HG03139 (cell line): ENCODE data around the gene TRPV4.
A peak's percentile ranks its signal among the peaks of the same experiment; 100 is the strongest.
"Not testable (repeated sequence)": the region's sequence is repeated elsewhere in the genome, so short reads cannot be mapped to it uniquely, and the experiment has no call there.

Source experiments
- ATAC-seq: cut with Tn5 transposase; IDR thresholded peaks from one replicate; pipeline ENCODE4 v1.9.1; 2021; ENCODE audit not compliant: unreplicated experiment

Gene TRPV4

DNA sequence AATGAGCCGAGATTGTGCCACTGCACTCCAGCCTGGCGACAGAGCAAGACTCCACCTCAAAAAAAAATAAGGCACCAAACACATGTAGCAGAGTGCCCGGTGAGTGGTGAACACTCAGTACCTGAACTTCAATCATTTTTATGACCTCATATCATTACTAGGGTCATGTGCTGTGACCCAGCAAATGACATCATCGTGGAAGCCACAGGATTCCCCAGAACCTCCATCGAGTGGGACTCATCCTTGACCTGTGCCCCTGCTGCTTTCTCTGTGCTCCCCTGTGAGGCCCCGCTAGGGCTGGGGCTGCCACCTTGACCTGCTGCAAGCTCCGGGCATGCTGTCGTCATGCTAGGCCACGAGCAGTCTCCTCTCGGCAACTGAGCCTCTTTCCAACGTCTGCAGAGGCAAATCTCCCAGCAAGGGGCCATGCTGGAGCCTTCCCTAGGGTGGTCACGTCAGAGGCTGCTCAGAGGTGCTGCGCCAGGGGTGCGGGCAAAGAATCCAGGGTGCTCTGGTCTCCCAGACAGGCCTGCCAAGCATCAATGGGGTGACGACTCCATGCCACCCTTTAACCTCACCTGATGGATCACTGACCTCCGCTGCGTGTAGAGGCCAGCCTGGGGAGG is 28.6 kb upstream of the TRPV4 start:
- no peak for ATAC-seq

DNA sequence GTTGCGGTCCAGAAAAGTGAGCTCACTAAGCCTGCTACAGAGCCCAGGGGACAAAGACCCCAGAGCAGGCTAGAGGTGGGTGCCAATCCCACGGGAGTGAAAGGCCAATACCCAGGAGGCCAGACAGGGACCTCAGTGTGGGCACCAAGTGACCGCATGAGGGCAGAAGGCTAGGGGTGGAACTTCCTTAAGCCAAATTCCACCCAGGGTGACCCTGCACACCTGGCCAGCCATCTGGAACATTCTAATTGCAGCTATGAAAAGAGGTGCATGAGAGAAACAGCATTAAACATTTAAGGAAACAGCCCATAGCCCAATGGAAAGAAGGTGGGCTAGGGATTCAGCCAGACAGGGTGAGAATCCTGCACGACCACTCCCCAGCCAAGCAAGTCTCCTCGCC is 27.8 kb upstream of the TRPV4 start:
- no peak for ATAC-seq

DNA sequence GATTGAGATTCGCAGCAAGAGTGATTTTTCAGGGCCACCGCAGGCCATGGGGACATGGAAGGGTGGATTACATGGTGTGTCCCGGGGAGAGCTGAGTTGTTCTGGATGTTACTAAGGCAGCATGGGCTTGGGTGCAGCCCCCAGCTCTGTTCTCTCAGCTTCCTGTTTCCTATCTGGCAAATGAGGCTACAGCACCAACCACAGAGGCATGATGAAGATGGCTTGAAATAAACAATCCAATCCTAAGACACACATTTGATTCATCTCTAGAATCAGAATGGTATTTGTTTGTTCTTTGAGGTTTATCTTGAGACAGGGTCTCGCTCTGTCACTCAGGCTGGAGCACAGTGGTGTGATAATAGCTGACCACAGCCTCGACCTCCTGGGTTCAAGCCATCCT is 25.6 kb upstream of the TRPV4 start:
- ATAC-seq, result no peak

- no peak for ATAC-seq
Observed at GRCh38 chr12:109857715-109858114, 24.5 kb upstream of the TRPV4 start.

- ATAC-seq, result no peak
Observed at GRCh38 chr12:109855377-109855776, 22.2 kb upstream of the TRPV4 start.

DNA sequence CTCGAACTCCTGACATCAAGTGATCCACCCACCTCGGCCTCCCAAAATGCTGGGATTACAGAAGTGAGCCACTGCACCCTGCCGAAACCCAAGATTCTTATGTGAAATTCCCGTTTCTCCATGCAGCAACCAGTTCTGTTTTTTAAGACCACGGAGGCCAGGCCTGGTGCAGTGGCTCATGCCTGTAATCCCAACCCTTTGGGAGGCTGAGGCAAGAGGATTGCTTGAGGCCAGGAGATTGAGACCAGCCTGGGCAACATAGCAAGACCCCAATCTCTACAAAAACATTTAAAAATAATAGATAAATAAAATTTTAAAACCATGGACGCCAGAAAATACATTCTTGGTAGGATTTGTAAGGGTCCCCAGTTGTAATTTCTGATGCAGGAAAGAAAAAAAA is 17.3 kb upstream of the TRPV4 start:
- not testable (repeated sequence) for ATAC-seq

GRCh38 chr12:109847142-109847735 is 14.0 kb upstream of the TRPV4 start:
- ATAC-seq, result no peak

GRCh38 chr12:109845824-109846205 is 12.6 kb upstream of the TRPV4 start:
- no peak for ATAC-seq

DNA sequence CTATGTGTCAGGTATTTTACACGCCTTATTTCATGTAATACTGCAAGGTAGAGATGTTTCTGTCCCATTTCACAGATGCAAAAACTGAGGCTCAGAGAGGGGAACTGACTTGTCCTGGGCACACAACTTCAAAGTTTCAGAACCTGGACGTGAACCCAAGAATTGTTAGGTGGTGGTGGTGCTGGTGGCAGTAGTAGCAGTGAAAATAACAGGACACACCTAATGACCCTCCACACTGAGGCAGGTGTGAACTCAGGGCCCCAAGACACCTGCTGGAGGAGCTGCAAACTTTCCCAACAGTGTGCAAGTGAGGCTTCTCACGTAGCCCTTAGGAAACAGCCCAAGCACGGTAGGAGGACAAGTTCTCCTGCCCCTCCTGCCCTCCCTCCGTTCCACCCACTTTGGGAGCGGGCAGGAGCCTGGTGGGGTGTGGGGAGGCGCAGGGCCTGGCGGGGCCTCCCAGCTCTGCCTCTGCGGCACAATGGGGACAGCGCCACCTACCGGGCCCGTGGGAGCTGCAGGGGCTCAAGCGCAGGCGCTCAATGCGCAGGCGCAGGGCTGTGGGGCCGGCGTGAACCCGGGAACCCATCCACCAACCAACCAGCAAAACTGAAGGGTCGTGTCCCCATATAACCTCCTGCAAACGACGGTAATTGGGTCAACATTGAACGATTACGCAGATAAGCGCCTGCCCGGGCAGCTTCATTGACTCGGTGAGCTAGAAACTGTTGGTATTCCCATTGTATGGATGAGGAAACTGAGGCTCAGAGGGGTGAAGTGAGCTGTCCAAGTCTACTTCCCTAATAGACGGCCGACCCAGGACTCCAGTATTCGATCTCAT is 12.0 kb upstream of the TRPV4 start:
- ATAC-seq, result peak; percentile 64

DNA sequence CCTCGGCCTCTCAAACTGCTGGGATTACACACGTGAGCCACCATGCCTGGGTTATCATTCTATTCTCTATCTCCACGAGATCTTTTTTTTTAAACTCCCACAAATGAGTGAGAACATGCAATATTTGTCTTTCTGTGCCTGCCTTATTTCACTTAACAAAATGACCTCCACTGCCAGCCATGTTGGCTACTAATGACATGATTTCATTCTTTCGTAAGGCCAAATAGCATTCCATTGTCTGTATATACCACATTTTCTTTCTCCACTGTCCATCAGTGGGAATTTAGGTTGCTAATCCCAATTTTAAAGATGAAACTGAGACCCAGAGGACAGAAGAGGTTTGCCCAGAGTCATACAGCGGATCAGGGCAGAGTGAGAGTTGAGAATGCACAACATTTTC is 10.9 kb upstream of the TRPV4 start:
- no peak for ATAC-seq

- no peak for ATAC-seq
Observed at GRCh38 chr12:109842021-109842420, 8.8 kb upstream of the TRPV4 start.

DNA sequence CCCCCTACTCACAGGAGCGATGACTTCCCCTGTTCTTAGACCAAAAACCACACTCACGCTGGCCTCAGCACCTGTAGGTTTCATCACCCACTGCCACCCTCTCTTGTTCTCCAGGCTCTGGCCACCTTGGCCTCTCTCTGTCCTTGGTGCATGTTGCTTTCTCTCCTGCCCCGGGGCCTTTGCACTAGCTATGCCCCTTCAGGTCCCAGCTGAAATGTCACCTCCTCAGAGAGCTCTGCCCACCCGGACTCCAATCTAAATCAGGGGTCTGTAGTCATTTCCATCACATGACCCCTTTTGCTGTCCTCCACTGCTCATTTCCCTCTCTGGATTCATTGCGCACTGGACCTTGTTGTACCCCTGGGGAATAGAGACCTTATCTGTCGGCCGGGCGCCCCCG is 8.2 kb upstream of the TRPV4 start:
- no peak for ATAC-seq

- ATAC-seq, result no peak
Observed at GRCh38 chr12:109840305-109841074, 7.3 kb upstream of the TRPV4 start.

GRCh38 chr12:109839444-109839843 is 6.2 kb upstream of the TRPV4 start:
- ATAC-seq, result no peak

- no peak for ATAC-seq
Observed at GRCh38 chr12:109836916-109837315, 3.7 kb upstream of the TRPV4 start.

DNA sequence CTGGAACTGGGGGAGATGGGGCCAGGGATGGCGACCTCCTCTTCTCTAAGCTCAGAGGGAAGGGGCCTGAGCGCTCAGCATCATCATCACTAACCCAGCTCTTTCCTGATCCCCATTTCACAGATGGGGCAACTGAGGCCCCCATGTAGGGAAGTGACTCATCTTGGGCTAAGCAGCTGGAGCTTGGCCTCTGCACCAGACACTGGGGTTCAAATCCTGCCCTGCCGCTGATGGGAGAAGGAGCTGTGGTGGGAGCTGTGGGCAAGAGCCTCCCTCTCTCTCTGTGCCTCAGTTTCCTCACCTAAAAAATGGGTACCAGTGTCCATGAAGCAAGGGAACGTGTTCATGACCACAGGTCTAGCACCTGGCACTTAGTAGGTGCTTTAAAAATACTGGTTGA is 2.6 kb upstream of the TRPV4 start:
- ATAC-seq, result no peak

GRCh38 chr12:109832541-109833306 is 474 bp downstream of the TRPV4 start:
- no peak for ATAC-seq

DNA sequence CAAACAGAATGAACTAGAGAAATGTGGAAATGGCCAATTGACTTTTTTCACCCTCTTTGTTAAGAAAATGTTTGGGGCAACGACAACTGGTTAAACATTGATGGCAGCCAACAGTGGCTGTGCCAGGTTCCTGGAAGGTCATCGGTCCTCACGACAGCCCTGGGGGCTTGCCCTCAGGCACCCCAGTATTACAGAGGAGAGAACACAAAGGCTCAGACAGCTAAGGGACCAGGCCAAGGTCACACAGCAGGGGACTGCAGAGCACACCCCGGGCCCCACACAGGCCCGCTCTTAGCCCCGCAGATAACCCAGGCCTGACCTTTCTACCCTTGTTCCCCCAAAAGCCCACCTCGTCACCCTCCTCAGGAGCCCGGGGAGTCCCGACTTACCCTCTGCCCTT is 1.3 kb downstream of the TRPV4 start:
- ATAC-seq, result no peak

DNA sequence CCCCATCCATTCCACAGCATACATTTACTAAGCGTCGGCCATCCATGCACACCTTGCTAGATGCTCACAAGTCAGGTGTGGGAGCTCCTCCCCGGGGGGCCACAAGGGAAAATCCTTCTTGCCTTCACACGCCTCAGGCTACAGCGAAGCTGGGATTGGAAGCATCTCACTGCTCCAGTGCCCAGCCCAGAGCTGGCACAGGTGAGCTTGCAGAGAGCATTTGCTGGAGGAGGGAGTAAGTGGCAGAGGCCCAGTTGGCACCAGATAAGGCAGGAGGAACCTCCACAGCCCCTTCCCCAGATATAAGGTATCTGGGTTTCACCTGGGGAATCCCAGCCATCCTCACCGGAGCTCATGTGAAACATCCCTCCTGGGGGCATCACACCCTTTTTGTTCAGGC is 1.8 kb downstream of the TRPV4 start:
- no peak for ATAC-seq

- ATAC-seq, result no peak
Observed at GRCh38 chr12:109830718-109831117, 2.5 kb downstream of the TRPV4 start.

DNA sequence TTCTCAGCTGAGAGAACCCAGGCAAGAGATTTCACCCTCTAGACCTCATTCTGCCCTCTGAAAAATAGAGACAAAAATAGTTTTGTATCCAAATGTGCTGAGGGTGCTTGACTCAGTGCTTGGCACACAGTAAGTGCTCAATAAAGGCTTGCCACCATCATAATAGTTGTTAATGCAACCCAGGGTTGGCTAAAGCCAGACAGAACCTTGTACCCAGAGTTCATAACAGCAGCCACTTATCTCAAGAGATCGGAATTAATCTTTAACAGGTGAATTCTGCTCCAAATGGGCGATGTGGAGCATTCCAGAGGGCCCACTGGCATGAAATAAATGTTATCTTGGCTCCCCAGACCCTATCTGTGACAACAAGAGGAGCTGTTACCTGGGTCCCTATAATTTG is 2.9 kb downstream of the TRPV4 start:
- ATAC-seq, result no peak
